ENCODE results near the gene COPZ1.

- TF ChIP-seq CTCF (conservative IDR thresholded peaks at IDR 0.05) (no peak), ZFX (IDR thresholded peaks at IDR 0.05) (no peak)
Observed at GRCh38 chr12:54276368-54276767, 48.6 kb upstream of the COPZ1 start.

All from C4-2B (cell line).